ENCODE results near the gene CDSN.

CDSN gene

DNA sequence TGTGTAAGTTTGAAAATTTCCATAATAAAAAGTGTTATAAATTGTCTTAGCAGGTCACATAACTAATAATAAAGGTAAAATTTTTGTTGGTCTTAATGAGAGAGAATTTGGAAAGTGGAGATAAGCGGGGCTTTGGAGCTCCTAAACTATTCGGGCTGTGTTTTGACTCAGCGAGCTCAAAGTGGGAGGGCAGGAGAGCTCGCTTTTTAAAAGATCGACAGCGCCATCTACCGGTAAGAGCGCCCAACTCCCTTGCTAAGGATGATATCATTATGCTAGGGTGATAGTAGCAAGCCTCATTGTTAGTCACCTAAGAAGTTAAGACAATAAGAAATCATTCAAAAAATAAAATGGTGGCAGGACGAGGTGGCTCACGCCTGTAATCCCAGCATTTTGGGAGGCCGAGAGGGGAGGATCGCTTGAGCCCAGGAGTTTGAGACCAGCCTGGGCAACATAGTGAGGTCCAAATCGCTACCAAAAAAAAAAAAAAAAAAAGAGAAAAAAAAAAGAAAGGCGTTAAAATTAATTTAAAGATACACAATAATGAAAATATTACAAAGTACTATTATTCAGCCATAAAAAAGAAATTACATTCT lies 32.7 kb downstream of the CDSN start:
- DNase-seq: peak in 45 of 51 donors; percentile 3 to 97 (median 62)

- DNase-seq: no peak
These were observed 33.3 kb downstream of the CDSN start for GRCh38 chr6:31086788-31087440.

- peak in 3 of 51 donors; percentile 15 to 35 (median 22) for DNase-seq
These were observed 36.4 kb downstream of the CDSN start for GRCh38 chr6:31083742-31084354.

- DNase-seq: no peak
These were observed 38.4 kb downstream of the CDSN start for GRCh38 chr6:31081872-31082271.

DNA sequence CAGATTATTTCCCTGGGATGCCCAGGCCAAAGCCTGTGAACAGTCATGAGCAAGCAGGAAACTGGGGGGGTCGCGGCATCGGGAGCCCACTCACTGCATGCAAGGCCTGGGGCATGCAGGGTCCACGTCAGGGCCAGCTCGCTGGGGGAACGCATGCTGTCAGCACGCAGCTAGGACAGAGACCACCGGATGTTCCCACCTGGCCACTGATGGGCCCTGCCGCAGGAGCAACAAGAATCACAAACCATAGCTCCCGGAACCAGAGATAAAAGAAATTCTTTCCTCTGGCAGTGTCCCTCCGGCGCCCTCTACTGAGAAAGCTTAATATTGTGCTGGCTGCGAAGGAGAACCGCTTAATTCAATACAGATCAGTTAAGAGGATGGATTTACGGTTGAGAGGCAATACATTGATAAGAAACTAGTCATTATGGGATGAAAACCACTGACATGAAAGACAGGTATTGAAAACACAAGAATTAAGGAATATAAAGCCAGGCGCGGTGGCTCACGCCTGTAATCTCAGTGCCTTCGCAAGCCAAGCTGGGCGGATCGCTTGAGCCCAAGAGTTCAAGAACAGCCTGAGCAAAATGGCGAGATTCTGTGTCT lies 40.5 kb downstream of the CDSN start:
- peak in 42 of 51 donors; percentile 12 to 82 (median 40) for DNase-seq

DNA sequence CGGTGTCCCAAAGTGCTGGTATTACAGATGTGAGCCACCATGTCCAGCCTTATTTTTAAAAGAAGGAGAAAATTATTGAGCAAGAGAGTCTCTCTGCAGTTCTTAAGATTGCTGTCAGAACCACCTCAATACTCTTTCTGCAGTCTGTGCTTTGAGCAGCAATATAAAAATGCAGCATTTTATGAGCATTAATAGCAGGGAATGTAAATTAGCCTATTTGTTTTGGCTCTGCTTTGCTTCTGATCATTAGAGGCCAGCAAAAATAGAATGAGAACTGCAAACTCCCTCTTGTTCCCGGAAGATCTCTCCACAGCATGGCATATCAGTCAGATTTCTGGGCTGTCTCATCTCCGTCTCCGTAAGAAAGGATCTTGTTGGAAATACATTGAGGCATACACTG lies 43.6 kb downstream of the CDSN start:
- no peak for DNase-seq

- no peak for DNase-seq
These were observed 44.7 kb downstream of the CDSN start for GRCh38 chr6:31075528-31075927.

DNA sequence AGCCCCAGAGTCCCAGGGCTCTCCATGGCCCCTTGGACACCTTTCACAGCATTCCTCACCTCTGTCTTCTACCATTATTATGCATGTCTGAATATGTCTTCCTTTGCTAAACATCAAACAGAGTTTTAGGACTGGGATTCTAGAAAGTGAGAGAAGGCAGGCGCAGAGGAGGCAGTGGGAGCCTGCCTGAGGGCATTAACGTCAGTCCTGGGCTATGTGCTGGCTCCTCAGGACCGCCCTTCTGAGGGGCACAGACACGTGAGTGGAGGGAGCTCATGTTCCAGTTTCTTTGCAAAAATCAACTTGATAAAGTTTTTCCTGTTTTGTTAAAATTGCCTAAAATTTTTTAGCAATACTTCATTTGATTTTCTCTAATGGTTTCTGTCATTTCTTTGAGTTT lies 45.8 kb downstream of the CDSN start:
- DNase-seq: no peak

GRCh38 chr6:31070711-31071197 lies 49.5 kb downstream of the CDSN start:
- DNase-seq: peak in 42 of 51 donors; percentile 15 to 87 (median 55)

GRCh38 chr6:31068669-31069340 lies 51.4 kb downstream of the CDSN start:
- DNase-seq: peak in 50 of 51 donors; percentile 10 to 91 (median 72)

GRCh38 chr6:31067891-31068668 lies 52.2 kb downstream of the CDSN start:
- DNase-seq: peak in 19 of 51 donors; percentile 5 to 60 (median 33)

- peak in 1 of 51 donors; percentile 3 for DNase-seq
These were observed 53.2 kb downstream of the CDSN start for GRCh38 chr6:31067028-31067427.

- no peak for DNase-seq
These were observed 54.7 kb downstream of the CDSN start for GRCh38 chr6:31065556-31065955.

All from hypothalamus (tissue), 51 donors.